Left ventricle myocardium superior (tissue), 1 donor: ENCODE results near the gene BNC1. TPM values are rescaled to one million over a fixed set of nuclear protein-coding genes. Genes with fewer than 3 reads are reported as not detected.

Experiments
- ATAC-seq: fragments of 200-7000 bp; cut with Tn5 transposase; one replicate; pipeline ENCODE4 v1.9.1; 2020; ENCODE audit warnings: mild to moderate bottlenecking, moderate library complexity
- DNase-seq: peaks from one replicate; pipeline ENCODE4 v3.0.0-alpha.2; 2020
- intact Hi-C: fragments of 100-400 bp; cut with micrococcal nuclease; formaldehyde crosslinking; loops from one replicate; pipeline ENCODE4 v1.11.0; 2022
- total RNA-seq: library from RNA; stranded (reverse); fragmentation: NEBNext Ultra II Directional; extraction: Animal tissue kit (Norgen Biotek cat#: 25700); gene quantifications from one replicate; pipeline ENCODE4 v1.2.1, GENCODE V29; 2021
- donor health status: DM: no; HTN: yes; CAD: no; lungs with severe emphysema.

The BNC1 gene
- total RNA-seq, 1 donor from 2014 or later = 1.2 TPM

DNA sequence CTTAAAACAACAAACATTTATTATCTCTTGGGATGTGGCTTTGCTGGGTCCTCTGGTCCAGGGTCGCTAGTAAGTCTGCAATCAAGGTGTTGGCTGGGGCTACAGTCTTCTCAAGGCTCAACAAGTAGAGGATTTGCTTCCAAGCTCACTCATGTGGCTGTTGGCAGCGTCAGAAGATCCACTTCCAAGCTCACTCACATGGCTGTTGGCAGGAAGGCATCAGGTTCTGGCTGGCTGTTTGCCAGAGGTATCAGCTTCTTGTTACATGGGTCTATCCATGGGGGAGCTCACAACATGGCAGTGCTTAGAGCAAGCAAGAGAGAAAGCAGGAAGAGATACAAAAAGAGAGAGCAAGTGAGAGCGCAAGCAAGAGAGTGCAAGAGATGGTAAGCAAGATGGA is 15.0 kb upstream of the BNC1 start:
- peak; percentile 26 for ATAC-seq
- DNase-seq = no peak
- intact Hi-C loops = no loop called here

GRCh38 chr15:83295417-83295816 is 11.0 kb upstream of the BNC1 start:
- no peak for ATAC-seq
- no peak for DNase-seq
- intact Hi-C loops = no loop called here

DNA sequence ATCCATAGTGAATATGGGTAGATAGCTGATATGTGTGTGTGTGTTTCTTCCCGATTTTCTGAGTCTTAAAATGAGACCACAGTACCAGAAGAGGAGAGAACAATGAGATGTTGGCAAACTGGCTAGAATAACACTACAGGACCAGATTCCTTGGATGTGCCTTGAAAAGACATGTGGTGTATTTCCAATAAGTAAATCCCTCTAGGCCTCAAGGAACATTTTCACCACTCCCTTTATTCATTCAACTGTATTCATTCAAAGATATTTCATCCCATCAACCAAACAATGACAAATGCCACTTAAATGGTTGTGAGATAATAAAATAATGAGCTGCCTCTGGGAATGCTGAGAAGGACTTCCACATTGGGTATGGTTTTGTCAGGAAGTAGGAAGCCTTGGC is 8.7 kb upstream of the BNC1 start:
- intact Hi-C loops = no loop called here
- DNase-seq = no peak
- ATAC-seq = no peak

DNA sequence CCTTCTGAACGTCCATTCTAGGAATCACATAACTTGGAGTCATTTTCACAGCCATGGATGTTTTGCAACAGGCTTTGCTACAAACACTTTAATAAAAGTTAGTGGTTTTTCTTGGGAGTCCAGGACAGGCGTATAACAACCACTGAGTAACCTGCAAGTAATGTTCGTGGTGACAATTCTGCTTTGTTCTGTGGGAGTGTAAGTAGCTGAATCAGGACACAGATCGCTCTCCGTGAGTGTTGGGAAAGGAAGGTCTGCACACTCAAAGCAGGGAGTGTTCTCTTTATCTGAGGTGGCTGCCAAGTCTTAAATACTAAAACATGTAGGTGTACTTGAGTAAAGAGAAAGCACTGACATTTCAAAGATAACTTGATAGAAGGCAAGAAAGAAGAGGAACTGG is 7.9 kb upstream of the BNC1 start:
- intact Hi-C loops = no loop called here
- ATAC-seq (no peak), DNase-seq (no peak)

GRCh38 chr15:83290236-83290635 is 5.8 kb upstream of the BNC1 start:
- intact Hi-C loops = no loop called here
- DNase-seq = no peak
- ATAC-seq = no peak

- ATAC-seq (no peak), DNase-seq (no peak)
- intact Hi-C loops = no loop called here
Measured at GRCh38 chr15:83289160-83289559, 4.7 kb upstream of the BNC1 start.

GRCh38 chr15:83288381-83288801 is 3.9 kb upstream of the BNC1 start:
- DNase-seq = no peak
- no peak for ATAC-seq
- intact Hi-C loops = no loop called here

DNA sequence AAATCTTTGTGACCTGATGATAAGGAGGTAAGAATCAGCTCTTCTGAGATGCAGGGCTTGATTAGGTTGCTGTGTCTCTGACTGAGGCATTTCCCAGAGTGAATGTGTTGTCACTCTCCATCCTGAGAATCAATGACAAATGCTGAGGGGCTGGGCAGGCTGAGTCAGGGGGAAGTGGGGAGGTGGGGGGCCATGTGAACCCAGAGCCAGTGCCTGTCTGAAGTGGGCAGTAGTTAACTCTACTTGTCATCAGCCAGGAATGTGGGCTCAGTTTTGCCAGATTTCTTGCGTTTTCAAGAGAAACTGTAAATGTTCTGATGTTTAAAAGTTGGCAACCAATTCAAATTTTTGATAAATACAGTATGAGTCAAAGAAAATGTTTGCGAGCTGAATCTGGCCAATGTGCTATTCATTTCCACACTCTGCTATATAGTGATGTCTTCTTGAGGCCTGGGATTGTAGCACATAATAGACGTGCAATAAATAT is 3.1 kb upstream of the BNC1 start:
- ATAC-seq (no peak), DNase-seq (no peak)
- intact Hi-C loops = no loop called here

DNA sequence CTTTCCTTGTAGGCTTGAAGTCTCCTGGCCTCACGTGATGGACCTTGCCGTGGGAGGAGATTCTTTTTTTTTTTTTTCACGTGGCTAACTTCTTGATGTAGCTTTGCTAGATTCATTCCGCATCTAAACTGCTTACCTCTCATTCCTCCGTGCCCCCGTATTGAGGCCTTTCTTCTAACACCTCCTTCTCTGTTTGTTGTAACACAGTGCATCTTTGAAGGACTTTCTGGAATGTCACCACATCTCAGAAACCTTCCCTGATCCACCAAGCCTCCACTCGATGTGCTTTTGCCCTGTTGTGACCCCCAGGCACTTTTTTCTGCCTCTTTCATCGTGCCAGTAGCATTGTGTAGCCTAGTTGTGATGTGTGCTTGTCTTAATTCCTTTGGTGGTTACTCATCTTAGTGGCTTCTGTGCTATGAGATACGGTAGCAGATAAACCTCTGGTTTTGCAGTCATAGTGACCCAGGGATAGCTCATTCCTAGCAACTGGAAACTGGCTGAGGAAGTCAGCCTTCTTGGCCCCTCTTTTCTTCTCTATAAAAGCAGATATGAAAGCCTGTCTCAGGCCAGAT is 1.6 kb upstream of the BNC1 start:
- ATAC-seq (no peak), DNase-seq (no peak)
- intact Hi-C loops = no loop called here

DNA sequence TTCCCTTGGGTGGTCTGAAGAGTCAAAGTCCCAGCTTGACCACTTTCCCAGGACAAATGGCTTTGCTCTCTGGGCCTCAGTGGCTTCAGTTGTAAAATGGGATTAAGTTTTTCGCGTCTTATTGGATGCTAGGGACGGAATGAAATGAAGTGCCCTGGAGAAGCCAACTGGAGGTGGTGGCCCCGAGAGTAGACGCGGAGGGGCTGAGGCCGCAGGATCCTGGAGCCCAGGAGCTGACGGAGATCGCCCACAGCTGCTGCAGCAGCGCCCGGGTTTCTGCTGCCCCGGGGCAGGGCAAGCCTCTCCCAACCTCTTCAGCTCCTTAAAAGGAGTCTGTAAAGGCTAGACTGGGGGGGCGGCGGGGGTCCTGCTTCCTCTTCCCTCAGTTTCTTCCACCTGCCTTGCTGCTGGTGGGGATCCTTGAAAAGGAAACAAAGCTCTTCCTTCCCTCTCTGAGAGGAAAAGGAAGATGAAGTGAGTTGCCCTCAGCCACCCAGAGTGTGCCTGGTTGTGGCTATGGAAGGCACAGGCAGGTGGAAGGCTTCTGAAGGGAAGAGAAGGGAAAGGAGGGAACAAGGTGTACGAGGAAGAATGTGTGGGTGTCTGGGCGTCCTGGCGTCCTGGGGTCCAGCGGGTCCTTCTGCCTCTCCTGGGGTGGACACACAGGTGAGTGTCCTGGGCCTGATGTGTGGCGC is 967 bp upstream of the BNC1 start:
- ATAC-seq (no peak), DNase-seq (no peak)
- intact Hi-C loops = no loop called here

DNA sequence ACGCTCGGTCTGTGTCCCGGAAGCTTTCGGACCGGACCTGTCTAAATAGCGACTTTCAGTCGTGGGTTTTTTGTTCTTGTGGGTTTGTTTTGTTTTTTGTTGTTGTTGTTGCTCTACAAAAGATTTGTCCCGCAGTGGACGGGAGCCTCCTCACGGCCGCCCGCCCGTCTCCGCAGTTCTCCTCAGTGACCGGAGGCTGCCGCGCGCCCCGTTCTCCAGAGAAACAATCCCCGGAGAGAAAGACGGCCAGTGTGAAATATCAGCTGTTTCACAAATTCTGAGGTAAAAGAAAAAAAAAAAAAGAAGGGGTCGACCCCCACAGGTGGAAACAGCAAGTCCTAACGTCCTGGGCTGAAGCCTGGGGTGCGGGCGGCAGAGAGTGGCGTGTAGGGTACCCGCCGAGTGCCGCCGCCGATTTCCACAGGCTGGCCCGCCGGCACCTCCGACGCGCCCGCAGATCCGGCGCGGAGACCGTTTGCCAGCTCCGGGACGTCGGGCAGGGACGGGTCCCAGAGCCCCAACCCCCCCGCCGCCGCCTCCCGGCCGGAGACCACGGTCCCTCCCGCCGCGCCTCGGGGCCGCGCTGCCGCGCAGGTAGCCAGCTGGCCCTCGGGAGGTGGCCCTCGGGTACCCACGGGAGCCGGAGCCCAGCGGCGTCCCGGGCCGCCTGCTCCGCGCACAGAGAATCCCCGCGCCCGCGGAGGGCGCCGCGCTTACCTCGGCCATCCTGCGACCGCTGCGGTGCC is 478 bp downstream of the BNC1 start:
- ATAC-seq (peak; percentile 41), DNase-seq (no peak)
- intact Hi-C loops = no loop called here

DNA sequence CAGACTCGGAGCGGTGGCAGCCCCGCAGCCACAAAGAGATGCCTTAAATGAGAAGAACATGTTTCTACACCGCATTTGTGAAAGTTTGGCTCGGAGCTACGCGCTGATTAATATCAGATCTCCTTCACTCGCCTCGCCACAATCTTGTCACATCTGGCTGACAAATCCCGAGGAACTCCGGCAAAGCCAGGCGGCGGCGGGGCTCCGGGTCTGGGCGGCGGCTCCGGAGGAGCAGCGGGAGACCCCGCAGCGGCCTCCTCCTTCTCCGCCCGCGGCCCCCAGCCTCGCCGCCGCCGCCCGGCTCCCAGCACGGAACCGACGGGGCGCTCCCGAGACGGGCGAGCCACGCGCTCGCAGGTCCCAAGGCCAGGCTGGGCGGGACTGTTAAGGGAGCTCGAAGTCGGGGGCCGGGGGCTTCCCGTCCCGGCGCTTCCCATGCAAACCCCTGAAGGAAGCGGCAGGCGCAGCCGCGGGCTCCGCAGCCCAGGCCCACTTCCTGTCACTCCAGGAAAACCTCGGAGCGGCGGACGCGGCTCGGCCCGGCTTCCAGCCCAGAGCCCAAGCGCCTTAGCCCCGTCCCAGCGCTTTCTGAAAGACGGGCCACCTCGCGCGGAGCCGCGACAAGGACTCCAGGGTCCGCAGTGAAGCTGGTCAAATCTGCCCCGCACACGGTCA is 1.2 kb downstream of the BNC1 start:
- peak; percentile 61 for DNase-seq
- intact Hi-C loops = no loop called here
- ATAC-seq = peak; percentile 78

DNA sequence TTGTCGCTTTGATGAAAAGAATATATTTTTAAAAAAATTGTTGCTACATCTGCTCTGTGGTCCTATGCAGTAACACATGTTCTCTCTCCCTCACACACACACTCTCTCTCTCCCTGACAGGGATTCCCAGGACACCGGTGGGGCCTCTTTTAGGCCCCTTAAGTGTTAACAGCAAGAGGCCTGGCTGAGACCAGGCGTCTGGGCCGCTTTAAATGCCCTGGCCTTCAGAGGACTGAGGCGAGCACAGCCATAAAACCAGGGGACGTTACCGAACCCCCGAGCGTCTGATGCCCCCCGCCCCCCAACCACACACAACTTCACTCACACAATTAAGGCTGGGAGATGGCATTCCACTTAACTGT is 1.7 kb downstream of the BNC1 start:
- ATAC-seq (peak; percentile 33), DNase-seq (no peak)
- intact Hi-C loops = no loop called here

DNA sequence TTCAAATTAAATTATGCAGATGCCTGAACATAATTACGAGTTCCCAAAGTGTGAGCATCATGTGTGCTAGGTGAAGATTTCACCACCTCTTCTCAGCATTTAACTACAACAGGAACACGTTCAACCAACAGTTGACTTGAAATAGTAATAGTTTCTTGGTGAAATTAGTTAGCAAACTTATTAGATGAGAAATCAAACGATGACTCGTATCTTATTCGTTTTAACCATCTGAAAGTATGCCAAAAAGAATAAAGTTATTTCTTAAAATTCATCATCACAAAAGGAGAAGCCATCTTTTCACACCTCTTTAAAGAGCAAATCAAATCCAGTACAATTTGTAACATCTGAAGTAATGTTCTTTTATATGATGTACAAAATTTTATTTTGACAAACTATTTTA is 2.3 kb downstream of the BNC1 start:
- no peak for DNase-seq
- ATAC-seq = no peak
- intact Hi-C loops = no loop called here

- intact Hi-C loops = no loop called here
- no peak for ATAC-seq
- DNase-seq = no peak
Measured at GRCh38 chr15:83278191-83278590, 6.3 kb downstream of the BNC1 start.

- no peak for DNase-seq
- intact Hi-C loops = no loop called here
- no peak for ATAC-seq
Measured at GRCh38 chr15:83276661-83277060, 7.8 kb downstream of the BNC1 start.

- no peak for ATAC-seq
- no peak for DNase-seq
Measured at GRCh38 chr15:83275412-83275811, 9.1 kb downstream of the BNC1 start.

DNA sequence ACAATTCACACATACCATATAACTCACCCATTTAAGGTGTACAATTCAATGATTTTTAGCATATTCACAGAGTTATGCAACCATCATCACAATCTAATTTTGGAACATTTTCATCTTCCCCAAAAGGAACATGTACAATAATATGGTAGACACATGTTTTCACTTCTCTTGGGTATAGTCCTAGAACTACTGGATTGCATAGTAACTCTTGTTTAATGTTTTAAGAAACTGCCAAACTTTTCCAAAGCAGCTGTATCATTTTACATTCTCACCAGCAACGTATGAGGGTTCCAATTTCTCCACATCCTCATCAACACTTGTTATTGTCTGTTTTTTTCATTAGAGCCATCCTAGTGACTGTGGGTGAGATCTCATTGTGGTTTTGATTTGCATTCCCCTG is 14.3 kb downstream of the BNC1 start:
- ATAC-seq = no peak

More at GRCh38 chr15:83275412-83275811, 9.1 kb downstream of the BNC1 start:
- intact Hi-C loops = no loop called here

GRCh38 chr15:83268147-83268546 is 16.3 kb downstream of the BNC1 start:
- intact Hi-C loops = no loop called here
- DNase-seq = no peak
- no peak for ATAC-seq

More for the DNA sequence above, 14.3 kb downstream of the BNC1 start:
- intact Hi-C loops = no loop called here
- DNase-seq = no peak
